Uterus (tissue), 2 donors: Measurements from ENCODE around the gene SMIM24.

Experiments
- CTCF ChIP-seq, 4 experiments: fragments of 200-600 bp in 2 of 4; fragments of 450-650 bp in 2 of 4; sonication (generic) in 2 of 4; IDR thresholded peaks; one replicate each; pipeline ENCODE4 v1.5.1; 2016 to 2019; ENCODE audit warnings: antibody characterized with exemption in 4 of 4, mild to moderate bottlenecking in 2 of 4, moderate library complexity in 1 of 4
- POLR2A ChIP-seq, 2 donors: fragments of 450-650 bp; IDR thresholded peaks; one replicate each; pipeline ENCODE4 v1.6.1; 2016; ENCODE audit warnings: antibody characterized with exemption in 2 of 2, mild to moderate bottlenecking in 1 of 2, moderate library complexity in 1 of 2

- TF ChIP-seq CTCF (IDR thresholded peaks at IDR 0.05) (no peak), POLR2A (IDR thresholded peaks at IDR 0.05) (no peak)
These were observed 20.3 kb downstream of the SMIM24 start for GRCh38 chr19:3459965-3460582.
